Epithelial cell of proximal tubule (primary cell): ENCODE data around the gene BRF1. TPM values are rescaled to one million over a fixed set of nuclear protein-coding genes. Genes with fewer than 3 reads are reported as not detected.
A peak's percentile ranks its signal among the peaks of the same experiment; 100 is the strongest.

Experiments
- DNase-seq: peaks from one replicate; pipeline ENCODE4 v3.0.0-alpha.2; 2011; ENCODE audit warnings: low read depth
- H3K4me3 ChIP-seq: 2 replicates; pipeline ENCODE4 v1.5.1; 2011; ENCODE audit warnings: low read depth, mild to moderate bottlenecking, low read length
- CTCF ChIP-seq: conservative IDR thresholded peaks from 2 replicates; pipeline ENCODE4 v1.5.1; 2012; ENCODE audit warnings: low read depth, mild to moderate bottlenecking, low read length
- total RNA-seq: library from RNA; depleted of rRNA; stranded (reverse); fragments of >200 nt; gene quantifications from 2 replicates; pipeline ENCODE4 v1.2.3, GENCODE V29; 2015

The BRF1 gene
- total RNA-seq, 1 donor from 2014 or later: 23.8 TPM

- no peak for TF ChIP-seq CTCF
- H3K4me3 ChIP-seq: no peak overlapping the region
- DNase-seq: no peak
These were observed 46.2 kb upstream of the BRF1 start for GRCh38 chr14:105346876-105347586.

- TF ChIP-seq CTCF: no peak
- no peak for DNase-seq
- H3K4me3 ChIP-seq: peak overlapping the region; percentile 14
These were observed 45.4 kb upstream of the BRF1 start for GRCh38 chr14:105346200-105346533.

DNA sequence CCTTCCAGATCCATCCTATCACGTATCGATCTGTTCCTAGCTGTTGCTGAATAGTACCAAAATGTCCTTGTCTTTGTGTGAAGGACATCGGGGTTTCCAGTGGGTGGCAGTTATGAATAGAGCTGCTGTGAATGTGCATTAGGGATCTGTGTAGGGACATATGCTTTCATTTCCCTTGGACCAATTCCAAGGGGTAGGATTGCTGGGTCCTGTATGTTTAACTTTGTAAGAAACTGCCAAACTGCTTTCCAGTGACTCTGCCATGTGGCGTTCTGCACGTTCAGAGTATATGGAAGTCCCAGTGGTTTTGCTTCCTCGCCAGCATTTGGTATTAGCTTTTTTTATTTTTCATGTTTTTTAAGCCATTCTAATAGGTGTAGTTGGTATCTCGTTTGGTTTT lies 42.4 kb upstream of the BRF1 start:
- TF ChIP-seq CTCF: no peak
- H3K4me3 ChIP-seq: no peak overlapping the region

DNA sequence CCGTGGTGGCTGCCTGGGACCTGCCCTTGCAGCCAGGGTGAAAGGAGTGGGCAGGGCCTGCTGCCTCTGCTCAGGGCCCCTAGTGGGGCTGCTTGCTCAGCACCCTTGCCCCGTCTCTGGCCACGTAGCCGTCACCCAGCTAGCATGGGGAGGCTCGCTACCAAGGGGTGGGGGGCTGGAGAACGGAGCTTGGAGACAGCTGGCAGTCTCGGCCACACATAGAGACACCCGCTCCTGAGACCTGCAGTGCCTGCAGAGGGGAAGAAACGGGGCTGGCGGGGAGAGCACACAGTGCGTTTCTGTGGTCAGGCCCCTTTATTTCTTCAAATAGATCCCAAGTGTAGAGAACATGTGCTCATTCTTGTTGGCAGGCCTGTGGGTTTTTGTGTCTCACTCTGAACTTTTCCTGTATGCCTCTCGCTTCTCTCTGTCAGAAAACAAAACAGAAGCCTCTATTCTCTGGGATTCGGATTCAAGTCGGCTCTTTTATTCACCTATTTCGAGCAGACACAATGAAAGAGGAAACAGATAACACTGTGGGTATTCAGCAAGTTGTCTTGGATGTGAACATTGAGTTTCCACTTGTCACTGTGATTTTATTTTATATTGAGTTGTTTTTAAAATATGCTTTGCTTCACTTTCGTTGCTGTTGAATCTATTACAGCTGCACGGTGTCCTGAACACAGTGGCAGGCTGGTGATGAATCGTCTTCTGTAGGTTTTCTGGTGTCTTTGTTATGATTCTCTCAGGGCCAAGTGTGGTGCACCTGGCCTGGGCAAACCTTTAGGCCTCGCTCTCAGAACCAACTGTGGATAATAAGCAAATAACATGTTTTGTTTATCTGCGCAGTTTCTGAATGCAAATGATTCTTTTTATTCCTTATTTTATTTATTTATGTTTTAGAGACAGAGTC lies 40.3 kb upstream of the BRF1 start:
- no peak for DNase-seq
- TF ChIP-seq CTCF: no peak

More for the DNA sequence above, 42.4 kb upstream of the BRF1 start:
- no peak for DNase-seq

DNA sequence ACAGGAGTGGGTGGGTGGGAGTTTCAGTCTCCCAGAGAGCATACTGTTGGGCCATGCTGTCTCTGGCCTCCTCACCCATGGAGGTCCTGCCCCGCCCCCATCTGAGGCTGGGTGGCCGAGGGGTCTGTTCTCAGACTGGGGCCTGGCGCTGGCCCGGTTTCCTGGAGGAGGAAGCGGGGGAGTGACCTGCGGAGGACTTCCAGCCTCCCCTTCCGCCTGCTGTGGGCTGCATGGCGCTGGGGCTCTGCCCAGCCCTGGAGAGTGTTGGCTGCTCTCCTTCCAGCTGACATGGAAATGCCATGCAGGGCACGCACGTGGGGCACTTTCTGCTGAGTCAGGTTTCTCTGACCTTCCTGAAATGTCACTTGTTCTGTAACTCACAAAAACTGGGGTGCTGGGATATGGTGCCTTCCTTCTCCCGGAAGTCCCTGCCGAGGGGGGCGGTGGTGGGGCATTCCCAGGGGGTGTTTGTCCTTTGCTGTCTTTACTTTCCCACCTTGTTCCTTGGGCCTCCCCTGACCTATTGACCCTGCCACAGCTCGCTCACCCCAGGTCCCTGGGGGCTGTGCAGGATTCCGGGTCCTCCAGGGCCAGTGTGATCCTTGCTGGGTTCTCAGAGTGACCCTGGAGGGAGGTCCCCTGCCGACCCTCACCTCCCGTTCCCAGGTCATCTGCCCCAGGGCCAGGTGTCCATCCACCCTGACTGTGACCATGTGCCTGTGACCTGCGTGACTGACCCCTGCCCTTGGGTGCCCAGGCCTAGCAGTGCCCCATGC lies 37.4 kb upstream of the BRF1 start:
- H3K4me3 ChIP-seq: no peak overlapping the region
- TF ChIP-seq CTCF: no peak
- no peak for DNase-seq

More for the DNA sequence above, 40.3 kb upstream of the BRF1 start:
- H3K4me3 ChIP-seq: no peak overlapping the region

- no peak overlapping the region for H3K4me3 ChIP-seq
- no peak for DNase-seq
- no peak for TF ChIP-seq CTCF
These were observed 36.6 kb upstream of the BRF1 start for GRCh38 chr14:105337433-105337832.
